ENCODE data around the gene DYNLRB2.

- TF ChIP-seq CTCF (IDR thresholded peaks at IDR 0.05) (no peak), POLR2A (IDR thresholded peaks at IDR 0.05) (no peak)
Measured at GRCh38 chr16:80585764-80586163, 45.0 kb downstream of the DYNLRB2 start.
